Loucy (cell line): ENCODE results near the gene UTF1.

Experiments used
- H2AFZ ChIP-seq: fragments of 200-600 bp; sonication (generic); 2 replicates; pipeline ENCODE4 v1.6.0; 2016; ENCODE audit warnings: antibody characterized with exemption, mild to moderate bottlenecking, low read length, moderate library complexity
- H3F3A ChIP-seq: fragments of 200-600 bp; 2 replicates; pipeline ENCODE4 v1.6.0; 2016; ENCODE audit warnings: antibody characterized with exemption, low read depth, mild to moderate bottlenecking
- H3K27me3 ChIP-seq: fragments of 200-600 bp; sonication (generic); 2 replicates; pipeline ENCODE4 v1.6.1; 2014; ENCODE audit warnings: low read length, mild to moderate bottlenecking; ENCODE audit not compliant: insufficient read depth, poor library complexity, severe bottlenecking
- H3K36me3 ChIP-seq: fragments of 200-600 bp; sonication (generic); 2 replicates; pipeline ENCODE4 v1.6.1; 2016; ENCODE audit warnings: low read length; ENCODE audit not compliant: insufficient read depth
- H3K4me1 ChIP-seq: fragments of 200-600 bp; sonication (generic); 2 replicates; pipeline ENCODE4 v1.5.1; 2014; ENCODE audit warnings: low read length, mild to moderate bottlenecking; ENCODE audit not compliant: insufficient read depth, poor library complexity, severe bottlenecking
- H3K4me2 ChIP-seq: fragments of 200-600 bp; sonication (generic); 2 replicates; pipeline ENCODE4 v1.6.0; 2014; ENCODE audit warnings: antibody characterized with exemption, low read length, low read depth, mild to moderate bottlenecking; ENCODE audit not compliant: poor library complexity, severe bottlenecking
- H3K4me3 ChIP-seq: fragments of 200-600 bp; sonication (generic); 2 replicates; pipeline ENCODE4 v1.5.1; 2014; ENCODE audit warnings: low read length, mild to moderate bottlenecking, mixed read lengths; ENCODE audit not compliant: poor library complexity, severe bottlenecking
- H3K79me2 ChIP-seq: fragments of 200-600 bp; sonication (generic); 2 replicates; pipeline ENCODE4 v1.6.1; 2014; ENCODE audit warnings: low read length; ENCODE audit not compliant: insufficient read depth
- H3K9ac ChIP-seq: fragments of 200-600 bp; sonication (generic); 2 replicates; pipeline ENCODE4 v1.6.0; 2014; ENCODE audit warnings: mild to moderate bottlenecking, low read depth, low read length, moderate library complexity; ENCODE audit not compliant: poor library complexity, severe bottlenecking
- H3K9me2 ChIP-seq: fragments of 200-600 bp; sonication (generic); replicated peaks from 2 replicates; pipeline ENCODE4 v1.6.1; 2016; ENCODE audit warnings: low read depth, low read length, mixed read lengths
- H3K9me3 ChIP-seq: fragments of 200-600 bp; sonication (generic); 2 replicates; pipeline ENCODE4 v1.6.1; 2014; ENCODE audit warnings: mild to moderate bottlenecking, antibody characterized with exemption, low read length, low read depth; ENCODE audit not compliant: insufficient read depth
- H4K20me1 ChIP-seq: fragments of 200-600 bp; sonication (generic); 2 replicates; pipeline ENCODE4 v1.6.0; 2014; ENCODE audit warnings: antibody characterized with exemption, low read length, mild to moderate bottlenecking; ENCODE audit not compliant: insufficient read depth, poor library complexity, severe bottlenecking
- EZH2phosphoT487 ChIP-seq: fragments of 200-600 bp; IDR thresholded peaks from 2 replicates; pipeline ENCODE4 v1.6.1; 2018; ENCODE audit warnings: antibody characterized with exemption, mild to moderate bottlenecking, moderate library complexity, borderline replicate concordance
- TF ChIP-seq, protein P1 (sequence below): fragments of 200-600 bp; sonication (generic); conservative IDR thresholded peaks from 2 replicates; pipeline ENCODE4 v1.5.1; 2014; ENCODE audit warnings: mild to moderate bottlenecking, antibody characterized with exemption, low read length

The UTF1 gene

DNA sequence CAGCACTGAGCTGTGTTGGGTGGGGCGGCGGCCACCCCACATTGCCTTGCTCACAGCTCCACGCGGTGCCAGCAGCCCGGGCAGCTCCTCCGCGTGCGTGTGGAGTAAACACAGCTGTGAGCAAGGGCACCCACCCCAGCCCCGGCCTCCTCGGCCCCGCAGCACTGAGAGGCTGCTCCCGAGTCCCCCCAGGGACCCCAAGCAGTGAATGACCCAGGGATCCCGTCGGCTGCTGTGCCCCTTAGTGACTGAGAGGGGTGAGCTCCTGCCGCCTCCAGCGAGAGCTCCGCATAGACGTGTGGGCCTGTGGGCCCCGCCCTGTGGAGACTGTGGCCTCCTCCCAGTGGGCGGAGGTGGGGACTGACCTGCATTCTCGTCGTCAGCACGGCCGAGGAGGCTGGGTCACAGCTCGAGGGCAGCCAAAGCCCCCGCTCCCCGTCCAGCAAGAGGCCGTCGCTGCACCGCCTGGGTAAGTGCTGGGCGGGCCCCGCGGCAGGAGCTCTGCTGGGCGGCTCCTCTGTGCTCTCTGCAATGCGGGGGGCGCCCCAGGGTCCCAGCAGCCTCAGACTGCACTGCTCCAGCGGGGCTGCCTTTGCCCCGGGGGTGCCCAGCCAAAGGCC lies 29.9 kb upstream of the UTF1 start:
- TF ChIP-seq, protein P1, sequence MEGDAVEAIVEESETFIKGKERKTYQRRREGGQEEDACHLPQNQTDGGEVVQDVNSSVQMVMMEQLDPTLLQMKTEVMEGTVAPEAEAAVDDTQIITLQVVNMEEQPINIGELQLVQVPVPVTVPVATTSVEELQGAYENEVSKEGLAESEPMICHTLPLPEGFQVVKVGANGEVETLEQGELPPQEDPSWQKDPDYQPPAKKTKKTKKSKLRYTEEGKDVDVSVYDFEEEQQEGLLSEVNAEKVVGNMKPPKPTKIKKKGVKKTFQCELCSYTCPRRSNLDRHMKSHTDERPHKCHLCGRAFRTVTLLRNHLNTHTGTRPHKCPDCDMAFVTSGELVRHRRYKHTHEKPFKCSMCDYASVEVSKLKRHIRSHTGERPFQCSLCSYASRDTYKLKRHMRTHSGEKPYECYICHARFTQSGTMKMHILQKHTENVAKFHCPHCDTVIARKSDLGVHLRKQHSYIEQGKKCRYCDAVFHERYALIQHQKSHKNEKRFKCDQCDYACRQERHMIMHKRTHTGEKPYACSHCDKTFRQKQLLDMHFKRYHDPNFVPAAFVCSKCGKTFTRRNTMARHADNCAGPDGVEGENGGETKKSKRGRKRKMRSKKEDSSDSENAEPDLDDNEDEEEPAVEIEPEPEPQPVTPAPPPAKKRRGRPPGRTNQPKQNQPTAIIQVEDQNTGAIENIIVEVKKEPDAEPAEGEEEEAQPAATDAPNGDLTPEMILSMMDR: no peak
- TF ChIP-seq EZH2phosphoT487: no peak
- Histone ChIP-seq H3K9me2 (no peaks in the 10 kb centered on the region), H3K79me2 (no peaks in the 10 kb centered on the region), H3K9ac (no peak overlapping the region), H3K4me2 (no peak overlapping the region), H3K9me3 (peaks cover 9% of the 10 kb centered on the region; the same call in 1 of the 2 replicates), H3K27me3 (no peaks in the 10 kb centered on the region), H2AFZ (no peak overlapping the region), H3K4me3 (no peak overlapping the region), H4K20me1 (no peaks in the 10 kb centered on the region), H3F3A (no peaks in the 10 kb centered on the region), H3K36me3 (no peaks in the 10 kb centered on the region), H3K4me1 (no peaks in the 10 kb centered on the region)

DNA sequence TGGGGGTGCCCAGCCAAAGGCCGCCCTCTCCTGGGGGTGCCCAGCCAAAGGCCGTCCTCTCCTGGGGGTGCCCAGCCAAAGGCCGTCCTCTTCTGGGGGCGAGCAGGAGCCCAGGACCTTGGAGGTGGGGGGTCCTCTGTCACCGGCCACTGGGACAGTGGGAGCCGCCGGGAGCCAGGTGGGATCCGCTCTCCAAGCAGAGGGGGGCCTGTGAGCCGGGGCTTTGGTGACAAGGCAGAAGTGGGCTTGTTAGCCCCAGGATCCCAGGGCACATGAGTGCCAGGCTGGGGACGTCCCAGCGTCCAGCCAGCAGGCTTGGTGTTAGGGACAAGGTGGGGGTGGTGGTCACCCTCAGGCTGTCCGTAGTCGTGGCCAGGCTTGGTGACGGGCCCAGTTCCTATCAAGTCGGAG lies 29.4 kb upstream of the UTF1 start:
- no peak for TF ChIP-seq EZH2phosphoT487
- TF ChIP-seq, protein P1: no peak
- Histone ChIP-seq H2AFZ (no peak overlapping the region), H3K79me2 (no peaks in the 10 kb centered on the region), H3K4me1 (no peaks in the 10 kb centered on the region), H3K36me3 (no peaks in the 10 kb centered on the region), H3F3A (no peaks in the 10 kb centered on the region), H3K27me3 (no peaks in the 10 kb centered on the region), H3K4me2 (no peak overlapping the region), H3K9me3 (peaks cover 9% of the 10 kb centered on the region; the same call in 1 of the 2 replicates), H3K4me3 (no peak overlapping the region), H3K9ac (no peak overlapping the region), H3K9me2 (no peaks in the 10 kb centered on the region), H4K20me1 (no peaks in the 10 kb centered on the region)

DNA sequence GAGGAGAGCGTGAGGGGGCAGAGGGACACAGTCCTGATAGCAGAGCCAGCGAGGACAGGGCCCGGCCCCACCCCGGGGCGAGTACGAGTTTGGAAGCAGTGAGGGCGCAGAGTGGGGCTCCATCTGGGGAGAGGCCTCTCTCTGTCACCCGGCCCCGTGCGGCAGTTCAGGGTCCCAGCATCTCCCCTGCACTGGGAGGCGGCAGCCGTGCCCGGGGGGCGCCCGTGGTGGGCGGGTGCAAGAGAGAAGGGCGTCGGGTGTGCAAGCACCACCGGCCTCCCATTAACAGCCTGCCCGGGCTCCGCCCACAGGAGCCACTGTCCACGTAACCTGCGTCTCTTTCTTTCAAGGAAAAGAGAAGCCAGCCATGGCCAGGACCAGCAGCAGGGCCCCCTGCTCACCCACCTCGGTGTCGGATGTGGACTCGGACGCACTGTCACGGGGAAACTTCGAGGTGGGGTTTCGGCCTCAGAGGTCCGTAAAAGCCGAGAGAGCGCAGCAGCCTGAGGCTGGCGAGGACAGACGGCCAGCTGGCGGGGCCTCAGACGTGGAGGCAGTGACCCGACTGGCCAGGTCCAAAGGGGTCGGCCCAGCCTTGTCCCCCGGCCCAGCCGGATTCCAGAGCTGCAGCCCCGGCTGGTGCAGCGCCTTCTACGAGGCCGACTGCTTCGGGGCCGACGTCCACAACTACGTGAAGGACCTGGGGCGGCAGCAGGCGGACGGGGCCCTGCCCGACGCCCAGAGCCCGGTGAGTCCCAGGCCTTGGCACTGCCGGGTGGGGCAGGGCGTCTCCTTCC lies 28.7 kb upstream of the UTF1 start:
- Histone ChIP-seq H3K4me2 (no peak overlapping the region), H3K79me2 (no peaks in the 10 kb centered on the region), H3K9me3 (peaks cover 9% of the 10 kb centered on the region; the same call in 1 of the 2 replicates), H3K4me1 (no peaks in the 10 kb centered on the region), H3K9ac (no peak overlapping the region), H3F3A (no peaks in the 10 kb centered on the region), H3K36me3 (no peaks in the 10 kb centered on the region), H3K27me3 (no peaks in the 10 kb centered on the region), H3K4me3 (no peak overlapping the region), H2AFZ (no peak overlapping the region), H3K9me2 (no peaks in the 10 kb centered on the region), H4K20me1 (no peaks in the 10 kb centered on the region)
- TF ChIP-seq EZH2phosphoT487: no peak
- TF ChIP-seq, protein P1: no peak
